Peyer's patch (tissue), 4 donors: ENCODE data around the gene ZNF282.

Experiments
- POLR2A ChIP-seq, 2 donors: fragments of 450-650 bp; IDR thresholded peaks; one replicate each; pipeline ENCODE4 v1.5.1; 2017; ENCODE audit warnings: antibody characterized with exemption in 2 of 2, mild to moderate bottlenecking in 2 of 2, moderate library complexity in 2 of 2
- TF ChIP-seq, protein P1 (sequence below), 6 experiments: fragments of 450-650 bp in 4 of 6; fragments of 200-600 bp in 2 of 6; sonication (generic) in 1 of 6; IDR thresholded peaks; one replicate each; pipeline ENCODE4 v1.5.1; 2017 to 2019; ENCODE audit warnings: antibody characterized with exemption in 6 of 6, mild to moderate bottlenecking in 3 of 6, moderate library complexity in 1 of 6

DNA sequence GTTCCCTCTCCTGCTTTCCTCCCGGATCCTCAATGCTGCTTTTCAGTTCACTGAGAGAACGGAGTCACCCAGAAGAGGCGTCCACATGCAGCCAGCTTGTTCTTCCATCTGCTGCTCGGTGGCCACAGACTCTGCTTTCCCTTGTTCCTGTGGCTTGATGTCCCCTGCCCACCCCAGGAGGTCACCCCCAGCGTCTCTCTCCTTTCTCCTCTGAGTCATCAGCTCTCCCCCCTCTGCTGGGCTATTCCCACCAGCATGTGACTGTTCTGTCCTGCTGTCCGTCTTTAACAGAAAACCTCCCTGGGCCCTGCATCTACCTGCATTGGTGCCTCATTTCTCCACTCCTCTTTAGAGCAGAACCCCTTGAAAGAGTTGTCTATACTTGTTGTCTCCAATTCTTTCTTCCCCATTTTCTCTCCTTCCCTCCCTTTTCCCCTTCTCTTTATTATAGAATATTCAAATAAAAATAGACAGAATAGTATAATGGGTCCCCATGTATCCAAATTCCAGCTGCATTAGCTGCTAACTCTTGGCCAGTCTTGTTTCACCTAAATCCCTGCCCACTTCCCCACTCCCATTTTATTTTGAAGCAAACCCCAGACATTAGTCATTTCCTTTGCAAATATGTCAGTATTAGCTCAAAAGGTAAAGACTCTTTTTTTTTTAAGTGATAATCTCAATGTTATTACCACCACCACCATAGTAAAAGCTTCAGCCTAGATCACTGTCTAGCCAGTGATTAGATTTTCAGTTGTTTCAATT is 4.1 kb downstream of the ZNF282 start:
- TF ChIP-seq, protein P1, sequence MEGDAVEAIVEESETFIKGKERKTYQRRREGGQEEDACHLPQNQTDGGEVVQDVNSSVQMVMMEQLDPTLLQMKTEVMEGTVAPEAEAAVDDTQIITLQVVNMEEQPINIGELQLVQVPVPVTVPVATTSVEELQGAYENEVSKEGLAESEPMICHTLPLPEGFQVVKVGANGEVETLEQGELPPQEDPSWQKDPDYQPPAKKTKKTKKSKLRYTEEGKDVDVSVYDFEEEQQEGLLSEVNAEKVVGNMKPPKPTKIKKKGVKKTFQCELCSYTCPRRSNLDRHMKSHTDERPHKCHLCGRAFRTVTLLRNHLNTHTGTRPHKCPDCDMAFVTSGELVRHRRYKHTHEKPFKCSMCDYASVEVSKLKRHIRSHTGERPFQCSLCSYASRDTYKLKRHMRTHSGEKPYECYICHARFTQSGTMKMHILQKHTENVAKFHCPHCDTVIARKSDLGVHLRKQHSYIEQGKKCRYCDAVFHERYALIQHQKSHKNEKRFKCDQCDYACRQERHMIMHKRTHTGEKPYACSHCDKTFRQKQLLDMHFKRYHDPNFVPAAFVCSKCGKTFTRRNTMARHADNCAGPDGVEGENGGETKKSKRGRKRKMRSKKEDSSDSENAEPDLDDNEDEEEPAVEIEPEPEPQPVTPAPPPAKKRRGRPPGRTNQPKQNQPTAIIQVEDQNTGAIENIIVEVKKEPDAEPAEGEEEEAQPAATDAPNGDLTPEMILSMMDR (IDR thresholded peaks at IDR 0.05), result no peak
- TF ChIP-seq POLR2A (IDR thresholded peaks at IDR 0.05), result no peak
